Measurements from ENCODE around the gene GALNT10.

Gene GALNT10

GRCh38 chr5:154293219-154293618, 102.7 kb downstream of the GALNT10 start:
- no peak for TF ChIP-seq Cebpa-rat (IDR thresholded peaks at IDR 0.05)
- Histone ChIP-seq H3K9me3 (replicated peaks in 1 of 11) (no peaks in the 10 kb centered on the region), H3K9ac (no peak overlapping the region), H4K20me1 (no peaks in the 10 kb centered on the region), H3K36me3 (peaks cover 0 to 33% (median 0%) of the 10 kb centered on the region in 11 experiments; a peak in 8 of 22 replicates), H3K27me3 (no peaks in the 10 kb centered on the region), H3K4me1 (peaks cover 0 to 16% (median 3%) of the 10 kb centered on the region in 10 experiments; a peak in 9 of 20 replicates), H3K4me3 (no peak overlapping the region), H3K4me2 (no peak overlapping the region), H3K27ac (no peak overlapping the region)

GRCh38 chr5:154295551-154295950, 105.0 kb downstream of the GALNT10 start:
- TF ChIP-seq Cebpa-rat (IDR thresholded peaks at IDR 0.05) = no peak
- Histone ChIP-seq H3K9me3 (replicated peaks in 1 of 11) (no peaks in the 10 kb centered on the region), H3K4me3 (no peak overlapping the region), H3K27me3 (no peaks in the 10 kb centered on the region), H3K27ac (no peak overlapping the region), H4K20me1 (no peaks in the 10 kb centered on the region), H3K36me3 (peaks cover 0 to 44% (median 12%) of the 10 kb centered on the region in 11 experiments; a peak in 12 of 22 replicates), H3K4me2 (no peak overlapping the region), H3K9ac (no peak overlapping the region), H3K4me1 (peaks cover 0 to 16% (median 2%) of the 10 kb centered on the region in 10 experiments; a peak in 9 of 20 replicates)

GRCh38 chr5:154296525-154297159, 106.1 kb downstream of the GALNT10 start:
- H3K36me3 ChIP-seq = peaks cover 0 to 52% (median 17%) of the 10 kb centered on the region in 11 experiments; a peak in 13 of 22 replicates
- H3K9ac ChIP-seq = no peak overlapping the region
- no peak overlapping the region for H3K4me3 ChIP-seq
- no peak overlapping the region for H3K27ac ChIP-seq
- peaks cover 0 to 16% (median 2%) of the 10 kb centered on the region in 10 experiments; a peak in 9 of 20 replicates for H3K4me1 ChIP-seq
- TF ChIP-seq Cebpa-rat (IDR thresholded peaks at IDR 0.05) = no peak
- H3K27me3 ChIP-seq = no peaks in the 10 kb centered on the region
- no peak overlapping the region for H3K4me2 ChIP-seq
- H4K20me1 ChIP-seq = no peaks in the 10 kb centered on the region
- H3K9me3 ChIP-seq (replicated peaks in 1 of 11) = no peaks in the 10 kb centered on the region

- no peaks in the 10 kb centered on the region for H4K20me1 ChIP-seq
- H3K4me2 ChIP-seq = peak overlapping the region in 5 of 11 experiments; percentile 8 to 68 (median 45); a peak in 9 of 22 replicates
- peaks cover 1 to 66% (median 24%) of the 10 kb centered on the region in 11 experiments; a peak in 18 of 22 replicates for H3K36me3 ChIP-seq
- no peak for TF ChIP-seq Cebpa-rat (IDR thresholded peaks at IDR 0.05)
- peaks cover 0 to 16% (median 2%) of the 10 kb centered on the region in 10 experiments; a peak in 9 of 20 replicates for H3K4me1 ChIP-seq
- H3K27ac ChIP-seq = no peak overlapping the region
- H3K9ac ChIP-seq = no peak overlapping the region
- peaks cover 0 to 6% (median 2%) of the 10 kb centered on the region in 11 experiments; a peak in 14 of 22 replicates for H3K9me3 ChIP-seq (replicated peaks in 1 of 11)
- no peak overlapping the region for H3K4me3 ChIP-seq
- no peaks in the 10 kb centered on the region for H3K27me3 ChIP-seq
Measured at GRCh38 chr5:154298065-154298464, 107.5 kb downstream of the GALNT10 start.

DNA sequence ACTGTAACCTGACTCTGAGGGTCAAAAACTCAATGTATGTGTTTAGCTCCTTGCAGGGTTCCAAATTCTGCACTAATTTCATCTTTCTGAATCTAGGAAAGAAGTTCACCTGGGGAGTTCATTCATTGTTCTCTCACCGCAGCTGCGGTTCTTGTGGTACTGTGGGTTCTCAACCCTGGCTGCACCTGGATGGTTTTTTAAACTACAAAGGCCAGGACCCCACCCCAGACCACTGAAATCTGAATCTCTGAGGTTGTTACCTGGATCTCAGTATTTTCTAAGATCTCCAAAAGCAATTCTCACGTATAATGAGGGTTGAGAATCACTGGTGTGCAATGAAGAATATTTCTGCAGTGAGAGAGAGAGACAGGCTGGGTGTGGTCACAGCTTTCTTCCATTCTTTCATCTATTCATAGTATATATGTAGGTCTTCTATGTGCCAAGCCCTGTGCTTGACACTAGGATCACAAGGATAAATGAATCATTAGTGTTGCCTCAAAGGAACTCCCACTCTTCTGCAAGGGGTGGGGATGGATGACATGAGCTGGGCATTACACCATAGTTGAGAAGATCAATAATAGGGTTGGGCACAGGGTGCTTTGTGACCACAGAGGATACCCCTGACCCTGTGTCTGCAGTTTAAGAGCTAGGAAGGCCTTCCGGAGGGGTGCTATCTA, 109.8 kb downstream of the GALNT10 start:
- H3K36me3 ChIP-seq = peaks cover 11 to 78% (median 37%) of the 10 kb centered on the region in 11 experiments; a peak in 20 of 22 replicates
- TF ChIP-seq Cebpa-rat (IDR thresholded peaks at IDR 0.05) = no peak
- no peak overlapping the region for H3K4me2 ChIP-seq

DNA sequence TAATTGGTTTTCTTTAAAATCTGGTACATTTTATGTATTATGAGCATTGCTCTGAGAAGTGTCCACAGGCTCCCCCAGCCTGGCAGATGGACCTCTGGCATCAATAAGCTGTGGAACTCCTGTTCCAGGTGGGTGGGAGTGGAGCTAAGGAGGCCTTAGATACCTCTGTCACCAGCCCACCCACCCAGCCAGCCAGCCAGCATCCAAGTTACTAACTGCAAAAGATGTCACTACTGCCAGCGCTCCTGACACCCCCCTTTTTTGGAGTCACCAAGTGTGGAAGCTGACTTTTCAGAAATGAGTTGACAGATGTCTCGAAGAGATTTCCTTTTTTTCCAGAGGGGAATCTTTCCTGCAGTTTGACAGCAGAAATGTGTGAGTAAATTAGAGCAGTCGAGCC, 111.2 kb downstream of the GALNT10 start:
- H3K36me3 ChIP-seq = peaks cover 11 to 71% (median 39%) of the 10 kb centered on the region in 11 experiments; a peak in 20 of 22 replicates
- peaks cover 20 to 35% (median 30%) of the 10 kb centered on the region in 11 experiments for H3K9me3 ChIP-seq (replicated peaks in 1 of 11)
- H3K4me2 ChIP-seq = no peak overlapping the region
- no peak overlapping the region for H3K27ac ChIP-seq
- H4K20me1 ChIP-seq = no peaks in the 10 kb centered on the region
- H3K4me1 ChIP-seq = peaks cover 0 to 16% (median 2%) of the 10 kb centered on the region in 10 experiments; a peak in 9 of 20 replicates
- no peak overlapping the region for H3K9ac ChIP-seq
- no peak for TF ChIP-seq Cebpa-rat (IDR thresholded peaks at IDR 0.05)
- H3K4me3 ChIP-seq = no peak overlapping the region
- H3K27me3 ChIP-seq = no peaks in the 10 kb centered on the region

More for the DNA sequence above, 109.8 kb downstream of the GALNT10 start:
- H3K9ac ChIP-seq = no peak overlapping the region
- H3K27ac ChIP-seq = no peak overlapping the region
- H4K20me1 ChIP-seq = no peaks in the 10 kb centered on the region
- H3K9me3 ChIP-seq (replicated peaks in 1 of 11) = peaks cover 13 to 29% (median 24%) of the 10 kb centered on the region in 11 experiments
- H3K4me3 ChIP-seq = no peak overlapping the region
- no peaks in the 10 kb centered on the region for H3K27me3 ChIP-seq
- H3K4me1 ChIP-seq = peaks cover 0 to 16% (median 2%) of the 10 kb centered on the region in 10 experiments; a peak in 9 of 20 replicates

DNA sequence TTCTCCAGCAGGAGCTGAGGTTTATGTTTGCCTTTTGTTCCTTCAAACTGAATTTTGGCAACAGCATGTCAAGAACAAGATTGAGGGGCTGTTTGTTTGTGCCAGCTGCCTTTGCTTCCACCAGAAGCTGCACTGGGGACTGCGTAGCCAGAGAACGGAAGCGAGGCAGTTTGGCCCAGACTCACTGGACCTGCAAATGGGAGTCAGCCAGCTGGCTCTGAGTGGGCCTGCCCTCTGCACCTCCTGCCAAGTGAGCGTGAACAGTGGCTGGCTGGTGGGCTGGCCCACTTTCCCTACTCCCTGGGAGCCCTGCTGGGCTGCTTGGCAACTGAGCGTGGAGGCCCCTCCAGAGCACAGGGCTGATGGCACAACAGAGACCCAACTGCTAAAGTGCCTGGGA, 111.6 kb downstream of the GALNT10 start:
- Histone ChIP-seq H3K4me2 (no peak overlapping the region), H3K27me3 (no peaks in the 10 kb centered on the region), H3K4me3 (no peak overlapping the region), H3K9ac (no peak overlapping the region), H3K27ac (no peak overlapping the region), H4K20me1 (no peaks in the 10 kb centered on the region), H3K36me3 (peaks cover 11 to 67% (median 36%) of the 10 kb centered on the region in 11 experiments; a peak in 20 of 22 replicates), H3K9me3 (replicated peaks in 1 of 11) (peaks cover 20 to 35% (median 30%) of the 10 kb centered on the region in 11 experiments), H3K4me1 (peaks cover 0 to 16% (median 2%) of the 10 kb centered on the region in 10 experiments; a peak in 9 of 20 replicates)
- no peak for TF ChIP-seq Cebpa-rat (IDR thresholded peaks at IDR 0.05)

DNA sequence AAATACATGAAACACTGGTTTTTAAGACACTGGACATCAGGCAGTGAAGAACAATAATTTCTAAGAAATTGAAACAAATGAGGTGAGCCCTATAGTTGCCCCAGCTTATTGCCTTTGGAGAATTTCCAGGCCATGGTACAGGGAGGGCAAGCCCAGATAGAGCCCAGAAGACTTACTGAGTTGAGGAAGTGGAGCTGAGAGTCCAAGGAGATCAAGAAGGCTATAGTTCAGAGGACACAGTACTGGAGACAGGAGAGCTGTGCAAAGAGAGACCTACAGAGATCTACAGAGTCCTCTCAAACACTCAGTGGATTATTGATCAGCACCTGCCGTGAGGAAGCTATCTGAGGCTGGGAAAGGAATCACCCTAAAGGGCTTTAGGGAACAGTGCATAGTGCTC, 112.6 kb downstream of the GALNT10 start:
- Histone ChIP-seq H3K4me1 (peaks cover 0 to 8% (median 0%) of the 10 kb centered on the region in 10 experiments; a peak in 9 of 20 replicates), H3K27me3 (no peaks in the 10 kb centered on the region), H4K20me1 (no peaks in the 10 kb centered on the region), H3K36me3 (peaks cover 11 to 63% (median 36%) of the 10 kb centered on the region in 11 experiments; a peak in 20 of 22 replicates), H3K9ac (no peak overlapping the region), H3K4me3 (no peak overlapping the region), H3K9me3 (replicated peaks in 1 of 11) (peaks cover 20 to 35% (median 30%) of the 10 kb centered on the region in 11 experiments), H3K27ac (no peak overlapping the region), H3K4me2 (no peak overlapping the region)
- no peak for TF ChIP-seq Cebpa-rat (IDR thresholded peaks at IDR 0.05)
